ENCODE measurements around the gene LMNB1.

The LMNB1 gene

GRCh38 chr5:126864042-126864688, 87.2 kb downstream of the LMNB1 start:
- in situ Hi-C loops (cut with MboI; ENCODE audit: low sequenced_read_pairs): no loop called here
- H3K36me3 ChIP-seq (replicated peaks): no peaks in the 10 kb centered on the region
- no peak overlapping the region for H3K4me3 ChIP-seq
- H3K9me3 ChIP-seq: no peaks in the 10 kb centered on the region
- no peaks in the 10 kb centered on the region for H3K27me3 ChIP-seq (ENCODE audit: low read depth)
- peak in 1 of 2 experiments; percentile 31 for DNase-seq (ENCODE audit: low spot score in 2 of 2)
- H3K4me1 ChIP-seq: no peaks in the 10 kb centered on the region

DNA sequence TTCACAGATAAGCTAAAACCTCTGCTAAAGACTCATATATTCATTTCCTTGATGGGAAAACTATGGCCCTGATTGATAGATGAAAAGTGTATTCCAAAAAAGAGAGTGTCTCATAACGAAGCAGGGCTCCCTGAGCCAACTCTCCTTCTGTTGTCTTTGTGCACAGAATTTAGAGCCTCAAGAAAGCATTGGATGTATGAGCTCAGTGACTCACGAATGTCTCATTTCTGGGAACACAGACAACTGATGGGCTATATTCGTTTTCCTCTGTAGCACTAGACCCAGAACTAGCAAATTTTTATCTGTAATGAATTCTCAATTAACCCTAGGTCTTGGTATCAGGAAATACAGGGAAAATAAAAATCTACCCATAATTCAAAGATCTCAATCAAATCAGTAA, 88.4 kb downstream of the LMNB1 start:
- Histone ChIP-seq H3K9me3 (no peaks in the 10 kb centered on the region), H3K27me3 (ENCODE audit: low read depth) (no peaks in the 10 kb centered on the region), H3K36me3 (replicated peaks) (no peaks in the 10 kb centered on the region), H3K4me3 (no peak overlapping the region), H3K4me1 (no peaks in the 10 kb centered on the region)
- in situ Hi-C loops (cut with MboI; ENCODE audit: low sequenced_read_pairs): no loop called here
- DNase-seq (ENCODE audit: low spot score in 2 of 2): no peak

GRCh38 chr5:126866851-126867636, 90.1 kb downstream of the LMNB1 start:
- no peak for DNase-seq (ENCODE audit: low spot score in 2 of 2)

DNA sequence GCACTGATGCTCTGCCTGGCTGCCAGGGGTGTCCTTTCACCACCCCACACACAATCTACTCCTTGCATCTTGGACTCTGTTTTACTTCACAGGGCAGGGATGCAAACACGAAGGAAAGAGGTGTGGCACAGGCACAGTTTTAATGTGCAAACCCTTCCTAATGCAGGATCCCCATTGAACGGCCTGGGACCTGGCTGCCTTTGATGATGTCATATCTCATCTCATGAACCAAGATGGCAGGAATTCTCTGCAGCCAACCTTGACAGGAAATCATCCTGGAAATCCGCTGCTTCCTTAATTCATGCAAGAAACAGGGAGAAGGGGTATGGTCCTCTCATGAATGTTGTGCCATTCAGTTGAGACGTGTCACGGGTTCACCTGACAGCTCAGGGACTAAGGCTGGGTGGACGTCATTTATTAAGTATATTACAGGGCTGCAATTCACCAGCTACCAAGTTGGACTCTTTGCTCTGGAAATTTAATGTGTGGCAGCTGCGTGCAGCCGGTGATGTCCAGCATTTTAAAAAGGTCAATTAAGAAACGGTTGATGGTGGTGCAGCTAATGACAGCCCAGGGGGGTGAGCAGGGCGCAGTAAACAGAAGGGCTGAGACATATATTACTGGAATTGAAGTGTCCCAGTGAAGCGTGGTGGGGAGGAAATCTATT, 91.5 kb downstream of the LMNB1 start:
- DNase-seq (ENCODE audit: low spot score in 2 of 2): no peak
- Histone ChIP-seq H3K27me3 (ENCODE audit: low read depth) (no peaks in the 10 kb centered on the region), H3K36me3 (replicated peaks) (no peaks in the 10 kb centered on the region), H3K4me1 (no peaks in the 10 kb centered on the region), H3K9me3 (no peaks in the 10 kb centered on the region), H3K4me3 (no peak overlapping the region)
- in situ Hi-C loops (cut with MboI; ENCODE audit: low sequenced_read_pairs): no loop called here

More at GRCh38 chr5:126866851-126867636, 90.1 kb downstream of the LMNB1 start:
- Histone ChIP-seq H3K4me1 (no peaks in the 10 kb centered on the region), H3K4me3 (no peak overlapping the region), H3K27me3 (ENCODE audit: low read depth) (no peaks in the 10 kb centered on the region), H3K9me3 (no peaks in the 10 kb centered on the region), H3K36me3 (replicated peaks) (no peaks in the 10 kb centered on the region)
- in situ Hi-C loops (cut with MboI; ENCODE audit: low sequenced_read_pairs): no loop called here

- in situ Hi-C loops (cut with MboI; ENCODE audit: low sequenced_read_pairs): no loop called here
- DNase-seq (ENCODE audit: low spot score in 2 of 2): peak in 1 of 2 experiments; percentile 1
Observed at GRCh38 chr5:126869005-126869451, 92.1 kb downstream of the LMNB1 start.

GRCh38 chr5:126871441-126871840, 94.5 kb downstream of the LMNB1 start:
- Histone ChIP-seq H3K27me3 (ENCODE audit: low read depth) (no peaks in the 10 kb centered on the region), H3K36me3 (replicated peaks) (no peaks in the 10 kb centered on the region), H3K4me1 (peaks cover 7% of the 10 kb centered on the region; the same call in 1 of the 2 replicates), H3K4me3 (no peak overlapping the region), H3K9me3 (no peaks in the 10 kb centered on the region)
- no peak for DNase-seq (ENCODE audit: low spot score in 2 of 2)
- in situ Hi-C loops (cut with MboI; ENCODE audit: low sequenced_read_pairs): no loop called here

More at GRCh38 chr5:126869005-126869451, 92.1 kb downstream of the LMNB1 start:
- Histone ChIP-seq H3K27me3 (ENCODE audit: low read depth) (no peaks in the 10 kb centered on the region), H3K4me1 (no peaks in the 10 kb centered on the region), H3K9me3 (no peaks in the 10 kb centered on the region), H3K36me3 (replicated peaks) (no peaks in the 10 kb centered on the region), H3K4me3 (no peak overlapping the region)

- Histone ChIP-seq H3K4me1 (peaks cover 7% of the 10 kb centered on the region; the same call in 1 of the 2 replicates), H3K9me3 (no peaks in the 10 kb centered on the region), H3K27me3 (ENCODE audit: low read depth) (no peaks in the 10 kb centered on the region), H3K4me3 (no peak overlapping the region), H3K36me3 (replicated peaks) (no peaks in the 10 kb centered on the region)
- in situ Hi-C loops (cut with MboI; ENCODE audit: low sequenced_read_pairs): no loop called here
- DNase-seq (ENCODE audit: low spot score in 2 of 2): no peak
Observed at GRCh38 chr5:126872561-126873354, 95.8 kb downstream of the LMNB1 start.

GRCh38 chr5:126875303-126875785, 98.4 kb downstream of the LMNB1 start:
- Histone ChIP-seq H3K4me1 (peaks cover 7% of the 10 kb centered on the region; the same call in 1 of the 2 replicates), H3K27me3 (ENCODE audit: low read depth) (no peaks in the 10 kb centered on the region), H3K9me3 (no peaks in the 10 kb centered on the region), H3K36me3 (replicated peaks) (no peaks in the 10 kb centered on the region), H3K4me3 (no peak overlapping the region)
- DNase-seq (ENCODE audit: low spot score in 2 of 2): peak; percentile 74 to 76
- in situ Hi-C loops (cut with MboI; ENCODE audit: low sequenced_read_pairs): no loop called here

GRCh38 chr5:126877602-126878001, 100.7 kb downstream of the LMNB1 start:
- H3K9me3 ChIP-seq: no peaks in the 10 kb centered on the region
- H3K4me1 ChIP-seq: peaks cover 7% of the 10 kb centered on the region; the same call in 1 of the 2 replicates
- no peak for DNase-seq (ENCODE audit: low spot score in 2 of 2)
- in situ Hi-C loops (cut with MboI; ENCODE audit: low sequenced_read_pairs): no loop called here
- H3K27me3 ChIP-seq (ENCODE audit: low read depth): no peaks in the 10 kb centered on the region
- H3K4me3 ChIP-seq: no peak overlapping the region
- H3K36me3 ChIP-seq (replicated peaks): no peaks in the 10 kb centered on the region; the same call in 1 of the 2 replicates

GRCh38 chr5:126878085-126878484, 101.1 kb downstream of the LMNB1 start:
- Histone ChIP-seq H3K9me3 (no peaks in the 10 kb centered on the region), H3K4me3 (no peak overlapping the region), H3K4me1 (peaks cover 7% of the 10 kb centered on the region; the same call in 1 of the 2 replicates), H3K27me3 (ENCODE audit: low read depth) (no peaks in the 10 kb centered on the region), H3K36me3 (replicated peaks) (no peaks in the 10 kb centered on the region; the same call in 1 of the 2 replicates)
- in situ Hi-C loops (cut with MboI; ENCODE audit: low sequenced_read_pairs): no loop called here
- no peak for DNase-seq (ENCODE audit: low spot score in 2 of 2)

GRCh38 chr5:126878634-126879033, 101.7 kb downstream of the LMNB1 start:
- in situ Hi-C loops (cut with MboI; ENCODE audit: low sequenced_read_pairs): no loop called here
- no peak for DNase-seq (ENCODE audit: low spot score in 2 of 2)

DNA sequence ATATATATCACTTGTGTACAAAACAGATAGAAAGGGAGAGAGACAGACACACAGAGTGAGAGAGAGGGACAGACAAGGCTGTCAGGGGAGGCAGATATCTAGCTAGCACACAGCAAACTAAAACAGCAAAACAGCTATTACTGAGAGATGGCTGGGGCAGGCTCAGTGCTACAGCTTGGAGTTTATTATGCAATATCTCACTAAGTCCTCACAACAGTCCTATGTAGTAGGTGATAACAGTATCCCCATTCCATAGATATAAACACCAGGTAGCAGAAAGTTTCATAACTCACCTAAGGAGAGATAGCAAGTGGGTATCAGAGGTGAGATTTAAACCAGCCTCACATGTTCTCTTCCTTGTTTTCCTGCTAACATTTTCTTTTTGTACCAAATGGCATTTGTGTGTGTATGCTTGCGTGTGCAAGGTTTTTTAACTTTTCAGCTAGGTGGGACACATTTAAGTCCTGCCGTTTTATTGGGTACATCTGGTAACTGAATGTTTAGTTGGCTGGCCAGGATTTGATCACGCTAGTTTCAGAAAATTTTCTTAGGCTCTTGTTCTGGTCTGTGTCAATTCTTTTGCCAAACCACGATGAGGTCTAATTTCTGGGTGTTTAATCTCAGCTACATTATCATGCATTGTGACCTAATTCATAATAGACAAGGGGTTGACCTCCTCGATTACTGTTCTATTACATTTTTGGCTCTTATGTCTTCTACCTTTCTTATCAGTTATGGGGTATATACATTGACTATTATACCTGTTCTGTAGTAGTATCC, 105.1 kb downstream of the LMNB1 start:
- Histone ChIP-seq H3K27me3 (ENCODE audit: low read depth) (no peaks in the 10 kb centered on the region), H3K36me3 (replicated peaks) (no peaks in the 10 kb centered on the region; the same call in 1 of the 2 replicates), H3K9me3 (no peaks in the 10 kb centered on the region), H3K4me3 (no peak overlapping the region), H3K4me1 (no peaks in the 10 kb centered on the region)
- in situ Hi-C loops (cut with MboI; ENCODE audit: low sequenced_read_pairs): no loop called here
- DNase-seq (ENCODE audit: low spot score in 2 of 2): no peak

More at GRCh38 chr5:126878634-126879033, 101.7 kb downstream of the LMNB1 start:
- Histone ChIP-seq H3K36me3 (replicated peaks) (no peaks in the 10 kb centered on the region; the same call in 1 of the 2 replicates), H3K9me3 (no peaks in the 10 kb centered on the region), H3K4me3 (no peak overlapping the region), H3K27me3 (ENCODE audit: low read depth) (no peaks in the 10 kb centered on the region), H3K4me1 (peaks cover 7% of the 10 kb centered on the region; the same call in 1 of the 2 replicates)

All from HAP-1 (cell line).